HG02943 (cell line): Measurements from ENCODE around the gene TRPV2.
"Not testable (repeated sequence)": the region's sequence is repeated elsewhere in the genome, so short reads cannot be mapped to it uniquely, and the experiment has no call there.

Experiments
- ATAC-seq: cut with Tn5 transposase; IDR thresholded peaks from one replicate; pipeline ENCODE4 v1.9.1; 2021; ENCODE audit warnings: mild to moderate bottlenecking, low read depth, moderate library complexity; ENCODE audit not compliant: unreplicated experiment

Gene TRPV2

GRCh38 chr17:16403847-16404246 is 11.5 kb upstream of the TRPV2 start:
- not testable (repeated sequence) for ATAC-seq

- ATAC-seq: no peak
These were observed 8.4 kb upstream of the TRPV2 start for GRCh38 chr17:16406742-16407674.

- ATAC-seq: peak; percentile 91
These were observed 7.3 kb upstream of the TRPV2 start for GRCh38 chr17:16407911-16408588.

- ATAC-seq: no peak
These were observed 2.0 kb downstream of the TRPV2 start for GRCh38 chr17:16417399-16417798.

GRCh38 chr17:16417896-16418684 is 2.7 kb downstream of the TRPV2 start:
- ATAC-seq: no peak

GRCh38 chr17:16418685-16419068 is 3.3 kb downstream of the TRPV2 start:
- ATAC-seq: no peak

- no peak for ATAC-seq
These were observed 3.9 kb downstream of the TRPV2 start for GRCh38 chr17:16419074-16419928.

GRCh38 chr17:16419929-16420271 is 4.5 kb downstream of the TRPV2 start:
- no peak for ATAC-seq

GRCh38 chr17:16422416-16422815 is 7.0 kb downstream of the TRPV2 start:
- ATAC-seq: no peak

- no peak for ATAC-seq
These were observed 8.0 kb downstream of the TRPV2 start for GRCh38 chr17:16423226-16423872.

GRCh38 chr17:16425202-16425601 is 9.8 kb downstream of the TRPV2 start:
- ATAC-seq: no peak

- no peak for ATAC-seq
These were observed 10.6 kb downstream of the TRPV2 start for GRCh38 chr17:16425698-16426659.

GRCh38 chr17:16427020-16427419 is 11.6 kb downstream of the TRPV2 start:
- no peak for ATAC-seq

GRCh38 chr17:16428098-16428882 is 12.9 kb downstream of the TRPV2 start:
- ATAC-seq: no peak

- no peak for ATAC-seq
These were observed 13.7 kb downstream of the TRPV2 start for GRCh38 chr17:16429083-16429482.

- no peak for ATAC-seq
These were observed 15.3 kb downstream of the TRPV2 start for GRCh38 chr17:16430650-16431049.

GRCh38 chr17:16432017-16432416 is 16.6 kb downstream of the TRPV2 start:
- no peak for ATAC-seq

GRCh38 chr17:16433514-16433913 is 18.1 kb downstream of the TRPV2 start:
- no peak for ATAC-seq
